ENCODE results near the gene DNMBP. TPM values are rescaled to one million over a fixed set of nuclear protein-coding genes. Genes with fewer than 3 reads are reported as not detected.

DNMBP gene
- total RNA-seq, 6 donors from 2014 or later = 10.1 to 18.9 (median 12.6) TPM

DNA sequence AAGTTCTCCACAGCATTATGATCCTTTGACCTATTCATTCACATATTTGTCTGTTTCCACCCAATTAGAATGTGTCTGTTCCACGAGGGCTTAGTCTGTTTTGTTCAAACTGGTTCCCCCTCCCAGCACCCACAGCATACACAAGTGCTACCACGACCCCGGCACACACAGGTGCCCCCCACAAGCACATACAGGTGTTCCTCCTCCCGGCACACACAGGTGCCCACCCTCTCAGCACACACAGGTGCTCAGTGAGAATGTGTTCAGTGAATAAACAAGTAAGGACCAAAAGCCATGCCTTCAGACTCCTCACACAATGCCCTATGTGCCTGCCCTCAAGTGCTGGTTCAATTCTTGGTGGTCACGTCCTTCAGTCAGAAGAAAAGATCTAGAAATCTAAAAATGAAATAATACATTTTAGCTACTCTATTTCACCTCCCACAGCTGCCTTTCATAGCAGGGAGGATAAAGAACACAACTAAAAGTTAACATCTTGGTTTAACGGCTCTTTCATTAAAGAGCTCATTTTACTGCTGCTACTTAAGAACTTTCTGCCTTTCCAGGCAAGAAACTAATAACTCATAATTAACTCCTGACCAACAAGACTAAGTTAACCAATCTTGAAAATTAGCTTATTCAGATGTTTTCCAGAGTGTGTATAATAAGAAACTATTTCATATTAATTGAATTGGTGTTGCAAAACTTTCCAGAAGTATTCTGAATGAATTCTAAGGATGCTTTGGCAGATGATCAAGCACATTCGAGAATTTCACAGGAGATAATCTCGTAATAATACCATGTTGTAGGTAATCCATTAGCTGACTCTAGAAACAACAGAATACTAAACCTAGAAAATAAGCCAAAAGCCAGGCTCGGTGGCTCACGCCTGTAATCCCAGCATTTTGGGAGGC lies 2.3 kb downstream of the DNMBP start:
- H3K4me1 ChIP-seq = peaks cover 25 to 48% (median 32%) of the 10 kb centered on the region in 4 donors
- H3K27me3 ChIP-seq = no peaks in the 10 kb centered on the region
- DNase-seq (no peak), ATAC-seq (ENCODE audit: low FRiP score in 2 of 2) (no peak)
- no peaks in the 10 kb centered on the region for H3K36me3 ChIP-seq
- peak overlapping the region in 1 of 4 donors; percentile 92 for H3K4me3 ChIP-seq
- TF ChIP-seq, protein P1, sequence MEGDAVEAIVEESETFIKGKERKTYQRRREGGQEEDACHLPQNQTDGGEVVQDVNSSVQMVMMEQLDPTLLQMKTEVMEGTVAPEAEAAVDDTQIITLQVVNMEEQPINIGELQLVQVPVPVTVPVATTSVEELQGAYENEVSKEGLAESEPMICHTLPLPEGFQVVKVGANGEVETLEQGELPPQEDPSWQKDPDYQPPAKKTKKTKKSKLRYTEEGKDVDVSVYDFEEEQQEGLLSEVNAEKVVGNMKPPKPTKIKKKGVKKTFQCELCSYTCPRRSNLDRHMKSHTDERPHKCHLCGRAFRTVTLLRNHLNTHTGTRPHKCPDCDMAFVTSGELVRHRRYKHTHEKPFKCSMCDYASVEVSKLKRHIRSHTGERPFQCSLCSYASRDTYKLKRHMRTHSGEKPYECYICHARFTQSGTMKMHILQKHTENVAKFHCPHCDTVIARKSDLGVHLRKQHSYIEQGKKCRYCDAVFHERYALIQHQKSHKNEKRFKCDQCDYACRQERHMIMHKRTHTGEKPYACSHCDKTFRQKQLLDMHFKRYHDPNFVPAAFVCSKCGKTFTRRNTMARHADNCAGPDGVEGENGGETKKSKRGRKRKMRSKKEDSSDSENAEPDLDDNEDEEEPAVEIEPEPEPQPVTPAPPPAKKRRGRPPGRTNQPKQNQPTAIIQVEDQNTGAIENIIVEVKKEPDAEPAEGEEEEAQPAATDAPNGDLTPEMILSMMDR (IDR thresholded peaks at IDR 0.05) = no peak
- TF ChIP-seq EP300 (IDR thresholded peaks at IDR 0.05) (no peak), POLR2AphosphoS5 (IDR thresholded peaks at IDR 0.05) (no peak), POLR2A (IDR thresholded peaks at IDR 0.05) (no peak)
- H3K9me3 ChIP-seq = no peaks in the 10 kb centered on the region
- WGBS, 2 donors = 63 to 68% methylated on average over 10 of the region's 10 CpGs
- peak overlapping the region in 2 of 4 donors; percentile 21 to 62 for H3K27ac ChIP-seq

DNA sequence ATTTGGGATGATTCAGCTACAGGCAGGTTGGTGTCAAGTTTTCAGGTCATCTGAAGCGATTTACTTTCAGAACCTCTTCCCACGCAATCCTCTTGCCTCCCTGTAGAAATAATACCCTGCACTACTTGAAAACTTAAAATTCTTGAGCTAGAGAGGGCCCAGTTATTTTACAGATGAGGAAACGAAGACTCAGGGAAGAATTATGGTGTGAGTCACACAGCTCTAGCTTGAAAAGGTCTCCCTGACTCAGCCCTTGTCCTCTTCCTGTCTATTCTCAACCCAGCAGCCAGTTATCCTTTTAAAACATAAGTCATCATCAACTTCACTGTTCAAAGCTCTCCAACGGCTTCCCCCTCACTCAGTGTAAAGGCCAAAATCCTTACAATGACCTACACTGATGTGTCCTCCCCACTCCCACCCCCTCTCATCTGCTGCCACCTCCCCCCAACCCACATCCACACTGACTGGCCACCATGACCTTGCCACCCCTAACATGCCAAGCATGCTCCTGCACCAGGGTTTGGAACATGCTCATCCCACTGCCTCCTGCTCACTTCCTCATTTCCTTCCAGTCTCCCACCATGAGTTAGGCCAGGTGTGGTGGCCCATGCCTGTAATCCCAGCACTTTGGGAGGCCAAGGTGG lies 3.4 kb downstream of the DNMBP start:
- no peaks in the 10 kb centered on the region for H3K9me3 ChIP-seq
- no peak for DNase-seq
- no peaks in the 10 kb centered on the region for H3K27me3 ChIP-seq
- H3K27ac ChIP-seq = peak overlapping the region; percentile 21 to 65 (median 52)
- TF ChIP-seq, protein P1 (IDR thresholded peaks at IDR 0.05) = no peak
- peak in 1 of 2 donors; percentile 13 for TF ChIP-seq POLR2AphosphoS5 (IDR thresholded peaks at IDR 0.05)
- TF ChIP-seq EP300 (IDR thresholded peaks at IDR 0.05) = no peak
- no peak overlapping the region for H3K4me3 ChIP-seq
- WGBS, 2 donors = 55 to 56% methylated on average over 4 of the region's 4 CpGs
- peak; percentile 28 to 76 for ATAC-seq (ENCODE audit: low FRiP score in 2 of 2)
- H3K4me1 ChIP-seq = peaks cover 25 to 48% (median 32%) of the 10 kb centered on the region in 4 donors
- no peaks in the 10 kb centered on the region for H3K36me3 ChIP-seq

DNA sequence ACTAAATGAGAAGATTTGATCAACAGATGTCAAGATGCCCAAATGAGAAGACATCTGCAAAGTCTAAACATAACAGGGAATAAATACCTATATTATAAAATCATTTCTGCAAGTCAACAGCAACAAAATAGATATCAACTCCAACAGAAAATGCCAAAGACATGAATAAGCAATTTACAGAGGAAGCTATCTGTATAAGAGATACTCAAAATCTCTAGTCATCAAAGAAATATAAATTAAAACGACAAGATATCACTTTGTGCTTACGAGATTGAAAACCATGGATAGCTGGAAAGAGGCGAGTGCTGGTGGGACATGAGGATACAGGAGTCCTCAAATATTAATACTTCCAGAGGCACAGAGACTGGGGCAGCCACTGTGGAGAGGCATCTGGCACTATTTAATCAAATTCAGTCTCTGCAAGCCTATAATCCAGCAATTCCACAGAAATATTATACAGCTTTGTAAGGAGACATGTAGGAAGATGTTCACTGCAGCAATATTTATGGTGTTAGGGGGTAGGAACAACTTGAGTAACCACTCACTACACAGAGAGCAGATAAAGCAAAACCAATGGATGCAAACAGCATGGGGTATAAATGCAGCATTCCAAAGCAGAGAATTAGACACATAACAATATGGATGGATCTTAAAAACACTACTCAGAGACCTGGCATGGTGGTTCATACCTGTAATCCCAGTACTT lies 4.8 kb downstream of the DNMBP start:
- H3K36me3 ChIP-seq = no peaks in the 10 kb centered on the region
- no peaks in the 10 kb centered on the region for H3K9me3 ChIP-seq
- no peak overlapping the region for H3K4me3 ChIP-seq
- TF ChIP-seq POLR2AphosphoS5 (IDR thresholded peaks at IDR 0.05) (no peak), POLR2A (IDR thresholded peaks at IDR 0.05) (no peak)
- no peaks in the 10 kb centered on the region for H3K27me3 ChIP-seq
- ATAC-seq (ENCODE audit: low FRiP score in 2 of 2) (no peak), DNase-seq (no peak)
- H3K4me1 ChIP-seq = peaks cover 19 to 39% (median 32%) of the 10 kb centered on the region in 4 donors
- 73 to 84% methylated on average over 3 of the region's 3 CpGs for WGBS, 2 donors
- peak overlapping the region in 2 of 4 donors; percentile 6 to 10 for H3K27ac ChIP-seq

DNA sequence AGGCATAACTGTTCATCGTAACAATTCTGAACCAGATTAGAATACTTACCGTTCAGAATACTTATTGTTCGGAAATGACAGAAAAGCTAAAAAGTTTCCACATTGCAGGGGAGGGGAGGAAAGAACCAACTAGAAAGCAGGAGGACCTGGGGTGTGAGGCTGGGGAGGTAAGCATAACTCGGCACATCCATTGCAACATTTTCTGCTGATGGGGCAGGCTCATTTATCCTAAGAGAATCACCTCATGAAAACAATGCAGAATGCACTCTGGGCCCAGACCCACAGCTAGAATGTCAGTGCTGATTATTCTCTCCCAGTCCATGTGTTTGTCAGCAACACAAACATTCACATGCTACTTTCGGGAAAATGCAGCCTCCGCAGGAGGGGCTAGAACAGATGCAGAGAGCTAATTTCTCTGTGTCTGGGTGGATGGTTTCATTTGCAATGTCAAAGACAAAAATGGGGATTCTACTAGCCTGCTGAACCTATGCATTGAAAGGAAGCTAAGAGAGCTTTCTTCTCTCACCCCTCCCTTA lies 9.6 kb downstream of the DNMBP start:
- 85 to 87% methylated on average over 6 of the region's 6 CpGs for WGBS, 2 donors
- TF ChIP-seq, protein P1 (IDR thresholded peaks at IDR 0.05) = no peak
- TF ChIP-seq POLR2AphosphoS5 (IDR thresholded peaks at IDR 0.05) = no peak
- TF ChIP-seq POLR2A (IDR thresholded peaks at IDR 0.05) = no peak
- TF ChIP-seq EP300 (IDR thresholded peaks at IDR 0.05) = no peak
- ATAC-seq (ENCODE audit: low FRiP score in 2 of 2) = no peak

More for the DNA sequence above, 9.6 kb downstream of the DNMBP start:
- H3K27me3 ChIP-seq = no peaks in the 10 kb centered on the region
- no peaks in the 10 kb centered on the region for H3K36me3 ChIP-seq
- no peak overlapping the region for H3K4me3 ChIP-seq
- no peak for DNase-seq
- no peak overlapping the region for H3K27ac ChIP-seq
- peaks cover 8 to 26% (median 12%) of the 10 kb centered on the region in 4 donors for H3K4me1 ChIP-seq
- H3K9me3 ChIP-seq = no peaks in the 10 kb centered on the region
